HEK293 (cell line): Measurements from ENCODE around the gene CACNA2D1.

ENCODE experiments used
- CTCF ChIA-PET: fragments of 350-600 bp; formaldehyde crosslinking; extraction: SDS; loops from one replicate; lab custom pipeline; 2021; ENCODE audit warnings: antibody characterized with exemption; lab: Yijun Ruan, JAX
- POLR2A ChIA-PET: fragments of 300-600 bp; formaldehyde crosslinking; extraction: SDS; loops from one replicate; lab custom pipeline; 2020; ENCODE audit warnings: antibody characterized with exemption, inconsistent platforms; lab: Yijun Ruan, JAX
- H3K27ac ChIP-seq: fragments of 200-500 bp; sonication (Bioruptor generic); 2 replicates; pipeline ENCODE4 v1.5.1; 2014; ENCODE audit warnings: low read depth, low read length, control low read depth, inconsistent platforms; ENCODE audit errors: extremely low read depth
- H3K36me3 ChIP-seq, 2 experiments: fragments of 200-500 bp in 1 of 2; sonication (Bioruptor generic) in 1 of 2; 1 replicate in 1 of 2; 2 replicates in 1 of 2; pipeline ENCODE4 v1.5.1; 2014 to 2017; ENCODE audit warnings: inconsistent platforms in 2 of 2, low read length in 2 of 2; ENCODE audit not compliant: control insufficient read depth in 2 of 2, insufficient read depth in 1 of 2
- H3K4me1 ChIP-seq: fragments of 200-500 bp; sonication (Bioruptor generic); 2 replicates; pipeline ENCODE4 v1.5.1; 2014; ENCODE audit warnings: mild to moderate bottlenecking, low read length, inconsistent platforms; ENCODE audit not compliant: control insufficient read depth, insufficient read depth
- H3K4me3 ChIP-seq: 2 replicates; pipeline ENCODE4 v1.5.1; 2011; ENCODE audit warnings: low read depth, mild to moderate bottlenecking, control low read depth, low read length, moderate library complexity
- H3K9me3 ChIP-seq: fragments of 200-500 bp; sonication (Bioruptor generic); 2 replicates; pipeline ENCODE4 v1.5.1; 2014; ENCODE audit warnings: low read depth, low read length, inconsistent platforms; ENCODE audit not compliant: control insufficient read depth, insufficient read depth
- KLF9 ChIP-seq: fragments of 450-650 bp; formaldehyde crosslinking; IDR thresholded peaks from 2 replicates; pipeline ENCODE4 v1.5.1; 2016; ENCODE audit warnings: missing biosample characterization, missing genetic modification characterization, low read depth
- PRDM1 ChIP-seq: fragments of 450-650 bp; formaldehyde crosslinking; IDR thresholded peaks from 2 replicates; pipeline ENCODE4; 2016; ENCODE audit warnings: missing biosample characterization, missing genetic modification characterization
- SETDB1 ChIP-seq: IDR thresholded peaks from one replicate; pipeline ENCODE4 v1.6.1; 2017; ENCODE audit warnings: mild to moderate bottlenecking, low read length, moderate library complexity, mixed read lengths; ENCODE audit not compliant: insufficient read length
- ZFP41 ChIP-seq: fragments of 450-650 bp; formaldehyde crosslinking; IDR thresholded peaks from 2 replicates; pipeline ENCODE4 v1.5.1; 2016; ENCODE audit warnings: missing biosample characterization, missing genetic modification characterization, borderline replicate concordance
- ZNF157 ChIP-seq: fragments of 450-650 bp; formaldehyde crosslinking; IDR thresholded peaks from 2 replicates; pipeline ENCODE4 v1.5.1; 2016; ENCODE audit warnings: missing biosample characterization, missing genetic modification characterization
- ZNF16 ChIP-seq: fragments of 450-650 bp; formaldehyde crosslinking; IDR thresholded peaks from 2 replicates; pipeline ENCODE4 v1.5.1; 2016; ENCODE audit warnings: low read depth, missing biosample characterization, missing genetic modification characterization
- ZNF2 ChIP-seq: fragments of 450-650 bp; formaldehyde crosslinking; IDR thresholded peaks from 2 replicates; pipeline ENCODE4 v1.5.1; 2016; ENCODE audit warnings: missing biosample characterization, missing genetic modification characterization
- ZNF274 ChIP-seq, 2 experiments: fragments of 200-500 bp in 1 of 2; fragments of 450-650 bp in 1 of 2; sonication (Bioruptor generic) in 1 of 2; formaldehyde crosslinking in 1 of 2; IDR thresholded peaks; 2 replicates each; pipeline versions ENCODE4 v1.5.1 to v1.6.1; 2014 to 2016; ENCODE audit warnings: borderline replicate concordance in 1 of 2, inconsistent platforms in 1 of 2, low read length in 1 of 2, missing biosample characterization in 1 of 2, missing genetic modification characterization in 1 of 2
- ZNF292 ChIP-seq: fragments of 450-650 bp; formaldehyde crosslinking; IDR thresholded peaks from 2 replicates; pipeline ENCODE4 v1.5.1; 2016; ENCODE audit warnings: low read depth, missing biosample characterization, missing genetic modification characterization, borderline replicate concordance
- ZNF521 ChIP-seq: fragments of 450-650 bp; formaldehyde crosslinking; IDR thresholded peaks from 2 replicates; pipeline ENCODE4 v1.5.1; 2017; ENCODE audit warnings: missing biosample characterization, mild to moderate bottlenecking, missing genetic modification characterization
- ZNF610 ChIP-seq: fragments of 450-650 bp; formaldehyde crosslinking; IDR thresholded peaks from 2 replicates; pipeline ENCODE4 v1.5.1; 2016; ENCODE audit warnings: missing biosample characterization, missing genetic modification characterization, borderline replicate concordance
- ZNF623 ChIP-seq: fragments of 450-650 bp; formaldehyde crosslinking; IDR thresholded peaks from 2 replicates; pipeline ENCODE4 v1.5.1; 2016; ENCODE audit warnings: missing biosample characterization, missing genetic modification characterization
- ZNF654 ChIP-seq: fragments of 450-650 bp; formaldehyde crosslinking; IDR thresholded peaks from 2 replicates; pipeline ENCODE4 v1.5.1; 2016; ENCODE audit warnings: low read depth, missing biosample characterization, missing genetic modification characterization
- ZNF768 ChIP-seq: fragments of 450-650 bp; formaldehyde crosslinking; IDR thresholded peaks from 2 replicates; pipeline ENCODE4 v1.5.1; 2018; ENCODE audit warnings: missing biosample characterization, mild to moderate bottlenecking, missing genetic modification characterization
- TF ChIP-seq, protein P1 (sequence below): fragments of 450-650 bp; formaldehyde crosslinking; IDR thresholded peaks from 2 replicates; pipeline ENCODE4 v1.5.1; 2017; ENCODE audit warnings: missing biosample characterization, missing genetic modification characterization
- TF ChIP-seq, protein P2 (sequence below): fragments of 450-650 bp; formaldehyde crosslinking; IDR thresholded peaks from 2 replicates; pipeline ENCODE4 v1.5.1; 2016; ENCODE audit warnings: missing biosample characterization, missing genetic modification characterization
- TF ChIP-seq, protein P3 (sequence below): fragments of 450-650 bp; formaldehyde crosslinking; IDR thresholded peaks from 2 replicates; pipeline ENCODE4 v1.5.1; 2017; ENCODE audit warnings: missing biosample characterization, missing genetic modification characterization
- TF ChIP-seq, protein P4 (sequence below): fragments of 450-650 bp; formaldehyde crosslinking; IDR thresholded peaks from 2 replicates; pipeline ENCODE4 v1.5.1; 2016; ENCODE audit warnings: missing biosample characterization, missing genetic modification characterization
- TF ChIP-seq, protein P5 (sequence below): fragments of 450-650 bp; formaldehyde crosslinking; IDR thresholded peaks from 2 replicates; pipeline ENCODE4 v1.5.0; 2017; ENCODE audit warnings: missing biosample characterization, missing genetic modification characterization, borderline replicate concordance
- TF ChIP-seq, protein P6 (sequence below): fragments of 450-650 bp; formaldehyde crosslinking; IDR thresholded peaks from 2 replicates; pipeline ENCODE4 v1.5.1; 2016; ENCODE audit warnings: missing biosample characterization, missing genetic modification characterization

Gene CACNA2D1

DNA sequence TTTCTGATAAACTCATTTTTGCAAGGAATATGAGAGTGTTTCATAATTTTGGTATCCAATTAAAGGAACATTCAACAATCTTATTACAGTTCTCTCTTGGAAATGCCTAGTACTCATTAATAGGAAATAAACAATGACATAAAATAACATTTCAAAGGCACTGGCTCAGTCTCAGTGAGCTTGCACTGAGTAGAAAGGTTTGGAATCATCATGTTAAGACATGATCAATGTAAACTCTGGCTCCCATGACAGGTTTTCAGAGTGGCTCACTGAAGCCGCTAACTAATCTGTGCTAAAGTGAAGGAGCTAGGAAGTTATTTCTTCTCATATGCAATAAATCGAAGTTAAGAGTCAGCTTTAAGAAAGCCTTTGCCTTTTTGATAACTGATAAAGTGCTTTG is 470.5 kb downstream of the CACNA2D1 start:
- no peaks in the 10 kb centered on the region; a peak in 1 of 3 replicates for H3K36me3 ChIP-seq
- no peaks in the 10 kb centered on the region for H3K9me3 ChIP-seq
- TF ChIP-seq ZNF521 (tag by site-specific recombination) (no peak), SETDB1 (no peak), ZNF274 (IDR thresholded peaks at IDR 0.05; ENCODE audit: low read length) (no peak), ZNF274 (tag by site-specific recombination; IDR thresholded peaks at IDR 0.05; ENCODE audit: borderline replicate concordance) (no peak), ZNF292 (tag by site-specific recombination) (no peak), ZFP41 (tag by site-specific recombination) (no peak), ZNF157 (tag by site-specific recombination) (no peak), ZNF623 (no peak), ZNF2 (tag by site-specific recombination) (no peak)
- TF ChIP-seq, protein P1, sequence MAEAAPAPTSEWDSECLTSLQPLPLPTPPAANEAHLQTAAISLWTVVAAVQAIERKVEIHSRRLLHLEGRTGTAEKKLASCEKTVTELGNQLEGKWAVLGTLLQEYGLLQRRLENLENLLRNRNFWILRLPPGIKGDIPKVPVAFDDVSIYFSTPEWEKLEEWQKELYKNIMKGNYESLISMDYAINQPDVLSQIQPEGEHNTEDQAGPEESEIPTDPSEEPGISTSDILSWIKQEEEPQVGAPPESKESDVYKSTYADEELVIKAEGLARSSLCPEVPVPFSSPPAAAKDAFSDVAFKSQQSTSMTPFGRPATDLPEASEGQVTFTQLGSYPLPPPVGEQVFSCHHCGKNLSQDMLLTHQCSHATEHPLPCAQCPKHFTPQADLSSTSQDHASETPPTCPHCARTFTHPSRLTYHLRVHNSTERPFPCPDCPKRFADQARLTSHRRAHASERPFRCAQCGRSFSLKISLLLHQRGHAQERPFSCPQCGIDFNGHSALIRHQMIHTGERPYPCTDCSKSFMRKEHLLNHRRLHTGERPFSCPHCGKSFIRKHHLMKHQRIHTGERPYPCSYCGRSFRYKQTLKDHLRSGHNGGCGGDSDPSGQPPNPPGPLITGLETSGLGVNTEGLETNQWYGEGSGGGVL (tag by site-specific recombination), result no peak
- TF ChIP-seq, protein P2, sequence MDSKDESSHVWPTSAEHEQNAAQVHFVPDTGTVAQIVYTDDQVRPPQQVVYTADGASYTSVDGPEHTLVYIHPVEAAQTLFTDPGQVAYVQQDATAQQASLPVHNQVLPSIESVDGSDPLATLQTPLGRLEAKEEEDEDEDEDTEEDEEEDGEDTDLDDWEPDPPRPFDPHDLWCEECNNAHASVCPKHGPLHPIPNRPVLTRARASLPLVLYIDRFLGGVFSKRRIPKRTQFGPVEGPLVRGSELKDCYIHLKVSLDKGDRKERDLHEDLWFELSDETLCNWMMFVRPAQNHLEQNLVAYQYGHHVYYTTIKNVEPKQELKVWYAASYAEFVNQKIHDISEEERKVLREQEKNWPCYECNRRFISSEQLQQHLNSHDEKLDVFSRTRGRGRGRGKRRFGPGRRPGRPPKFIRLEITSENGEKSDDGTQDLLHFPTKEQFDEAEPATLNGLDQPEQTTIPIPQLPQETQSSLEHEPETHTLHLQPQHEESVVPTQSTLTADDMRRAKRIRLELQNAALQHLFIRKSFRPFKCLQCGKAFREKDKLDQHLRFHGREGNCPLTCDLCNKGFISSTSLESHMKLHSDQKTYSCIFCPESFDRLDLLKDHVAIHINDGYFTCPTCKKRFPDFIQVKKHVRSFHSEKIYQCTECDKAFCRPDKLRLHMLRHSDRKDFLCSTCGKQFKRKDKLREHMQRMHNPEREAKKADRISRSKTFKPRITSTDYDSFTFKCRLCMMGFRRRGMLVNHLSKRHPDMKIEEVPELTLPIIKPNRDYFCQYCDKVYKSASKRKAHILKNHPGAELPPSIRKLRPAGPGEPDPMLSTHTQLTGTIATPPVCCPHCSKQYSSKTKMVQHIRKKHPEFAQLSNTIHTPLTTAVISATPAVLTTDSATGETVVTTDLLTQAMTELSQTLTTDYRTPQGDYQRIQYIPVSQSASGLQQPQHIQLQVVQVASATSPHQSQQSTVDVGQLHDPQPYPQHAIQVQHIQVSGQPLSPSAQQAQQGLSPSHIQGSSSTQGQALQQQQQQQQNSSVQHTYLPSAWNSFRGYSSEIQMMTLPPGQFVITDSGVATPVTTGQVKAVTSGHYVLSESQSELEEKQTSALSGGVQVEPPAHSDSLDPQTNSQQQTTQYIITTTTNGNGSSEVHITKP, result no peak
- TF ChIP-seq, protein P3, sequence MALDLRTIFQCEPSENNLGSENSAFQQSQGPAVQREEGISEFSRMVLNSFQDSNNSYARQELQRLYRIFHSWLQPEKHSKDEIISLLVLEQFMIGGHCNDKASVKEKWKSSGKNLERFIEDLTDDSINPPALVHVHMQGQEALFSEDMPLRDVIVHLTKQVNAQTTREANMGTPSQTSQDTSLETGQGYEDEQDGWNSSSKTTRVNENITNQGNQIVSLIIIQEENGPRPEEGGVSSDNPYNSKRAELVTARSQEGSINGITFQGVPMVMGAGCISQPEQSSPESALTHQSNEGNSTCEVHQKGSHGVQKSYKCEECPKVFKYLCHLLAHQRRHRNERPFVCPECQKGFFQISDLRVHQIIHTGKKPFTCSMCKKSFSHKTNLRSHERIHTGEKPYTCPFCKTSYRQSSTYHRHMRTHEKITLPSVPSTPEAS, result no peak
- TF ChIP-seq, protein P4, sequence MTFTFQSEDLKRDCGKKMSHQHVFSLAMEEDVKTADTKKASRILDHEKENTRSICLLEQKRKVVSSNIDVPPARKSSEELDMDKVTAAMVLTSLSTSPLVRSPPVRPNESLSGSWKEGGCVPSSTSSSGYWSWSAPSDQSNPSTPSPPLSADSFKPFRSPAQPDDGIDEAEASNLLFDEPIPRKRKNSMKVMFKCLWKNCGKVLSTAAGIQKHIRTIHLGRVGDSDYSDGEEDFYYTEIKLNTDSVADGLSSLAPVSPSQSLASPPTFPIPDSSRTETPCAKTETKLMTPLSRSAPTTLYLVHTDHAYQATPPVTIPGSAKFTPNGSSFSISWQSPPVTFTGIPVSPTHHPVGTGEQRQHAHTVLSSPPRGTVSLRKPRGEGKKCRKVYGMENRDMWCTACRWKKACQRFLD (tag by site-specific recombination), result no peak
- TF ChIP-seq, protein P5, sequence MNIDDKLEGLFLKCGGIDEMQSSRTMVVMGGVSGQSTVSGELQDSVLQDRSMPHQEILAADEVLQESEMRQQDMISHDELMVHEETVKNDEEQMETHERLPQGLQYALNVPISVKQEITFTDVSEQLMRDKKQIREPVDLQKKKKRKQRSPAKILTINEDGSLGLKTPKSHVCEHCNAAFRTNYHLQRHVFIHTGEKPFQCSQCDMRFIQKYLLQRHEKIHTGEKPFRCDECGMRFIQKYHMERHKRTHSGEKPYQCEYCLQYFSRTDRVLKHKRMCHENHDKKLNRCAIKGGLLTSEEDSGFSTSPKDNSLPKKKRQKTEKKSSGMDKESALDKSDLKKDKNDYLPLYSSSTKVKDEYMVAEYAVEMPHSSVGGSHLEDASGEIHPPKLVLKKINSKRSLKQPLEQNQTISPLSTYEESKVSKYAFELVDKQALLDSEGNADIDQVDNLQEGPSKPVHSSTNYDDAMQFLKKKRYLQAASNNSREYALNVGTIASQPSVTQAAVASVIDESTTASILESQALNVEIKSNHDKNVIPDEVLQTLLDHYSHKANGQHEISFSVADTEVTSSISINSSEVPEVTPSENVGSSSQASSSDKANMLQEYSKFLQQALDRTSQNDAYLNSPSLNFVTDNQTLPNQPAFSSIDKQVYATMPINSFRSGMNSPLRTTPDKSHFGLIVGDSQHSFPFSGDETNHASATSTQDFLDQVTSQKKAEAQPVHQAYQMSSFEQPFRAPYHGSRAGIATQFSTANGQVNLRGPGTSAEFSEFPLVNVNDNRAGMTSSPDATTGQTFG (tag by site-specific recombination), result no peak
- no peaks in the 10 kb centered on the region for H3K4me1 ChIP-seq
- no peak overlapping the region for H3K27ac ChIP-seq
- no peak overlapping the region for H3K4me3 ChIP-seq
- ChIA-PET POLR2A (no interaction called here), CTCF (no interaction called here)

DNA sequence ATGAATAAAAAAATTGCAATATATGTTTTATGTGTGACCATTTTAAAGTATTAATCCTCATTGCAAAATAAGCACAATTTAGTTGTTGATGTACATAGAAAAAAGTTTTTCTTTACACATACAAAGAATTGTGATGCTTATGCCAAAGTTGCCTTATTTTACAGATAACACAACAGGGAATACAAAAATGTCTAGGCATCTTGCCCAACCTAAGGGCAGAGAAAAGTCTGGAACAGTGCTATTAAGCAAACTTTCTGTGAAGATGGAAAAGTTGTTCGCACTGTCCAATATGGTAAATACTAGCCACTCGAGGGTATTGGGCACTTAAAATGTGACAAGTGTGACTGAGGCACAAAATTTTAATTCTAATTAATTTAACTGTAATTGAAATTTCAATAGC is 483.6 kb downstream of the CACNA2D1 start:
- CTCF ChIA-PET, result interaction anchor here (0.8 kb wide), 1 partner anchor 646 kb away, joined by 3 read pairs; no protein-coding TSS in a partner anchor
- H3K9me3 ChIP-seq, result no peaks in the 10 kb centered on the region
- peaks cover 3% of the 10 kb centered on the region; the same call in 1 of the 2 replicates for H3K4me1 ChIP-seq
- H3K36me3 ChIP-seq, result no peaks in the 10 kb centered on the region
- H3K27ac ChIP-seq, result no peak overlapping the region
- POLR2A ChIA-PET, result no interaction called here
- no peak overlapping the region for H3K4me3 ChIP-seq
- no peak for TF ChIP-seq PRDM1
- TF ChIP-seq KLF9 (tag by site-specific recombination), result no peak
- TF ChIP-seq, protein P6, sequence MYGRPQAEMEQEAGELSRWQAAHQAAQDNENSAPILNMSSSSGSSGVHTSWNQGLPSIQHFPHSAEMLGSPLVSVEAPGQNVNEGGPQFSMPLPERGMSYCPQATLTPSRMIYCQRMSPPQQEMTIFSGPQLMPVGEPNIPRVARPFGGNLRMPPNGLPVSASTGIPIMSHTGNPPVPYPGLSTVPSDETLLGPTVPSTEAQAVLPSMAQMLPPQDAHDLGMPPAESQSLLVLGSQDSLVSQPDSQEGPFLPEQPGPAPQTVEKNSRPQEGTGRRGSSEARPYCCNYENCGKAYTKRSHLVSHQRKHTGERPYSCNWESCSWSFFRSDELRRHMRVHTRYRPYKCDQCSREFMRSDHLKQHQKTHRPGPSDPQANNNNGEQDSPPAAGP (tag by site-specific recombination), result no peak
- TF ChIP-seq, protein P1 (tag by site-specific recombination), result no peak
- no peak for TF ChIP-seq ZNF16
- no peak for TF ChIP-seq ZNF610 (tag by site-specific recombination)
- TF ChIP-seq ZNF654 (tag by site-specific recombination), result no peak
- TF ChIP-seq ZNF768, result no peak
- TF ChIP-seq ZNF2 (tag by site-specific recombination), result no peak
